HEK293T (cell line): ENCODE measurements around the gene MRPL23.

ENCODE experiments used
- ARNT ChIP-seq: fragments of 450-650 bp; IDR thresholded peaks from 2 replicates; pipeline ENCODE4 v1.6.1; 2017; ENCODE audit warnings: mild to moderate bottlenecking
- BHLHE40 ChIP-seq: fragments of 450-650 bp; IDR thresholded peaks from 2 replicates; pipeline ENCODE4 v1.6.1; 2016; ENCODE audit warnings: mild to moderate bottlenecking, moderate library complexity, borderline replicate concordance
- ELF4 ChIP-seq: fragments of 450-650 bp; IDR thresholded peaks from 2 replicates; pipeline ENCODE4 v1.6.1; 2017; ENCODE audit warnings: antibody characterized with exemption
- HDGF ChIP-seq: fragments of 450-650 bp; IDR thresholded peaks from 2 replicates; pipeline ENCODE4 v1.6.1; 2017; ENCODE audit warnings: antibody characterized with exemption, borderline replicate concordance
- LEF1 ChIP-seq: fragments of 450-650 bp; IDR thresholded peaks from 2 replicates; pipeline ENCODE4 v1.6.1; 2017; ENCODE audit warnings: mild to moderate bottlenecking, borderline replicate concordance
- NFRKB ChIP-seq: fragments of 450-650 bp; IDR thresholded peaks from 2 replicates; pipeline ENCODE4 v1.6.1; 2016; ENCODE audit warnings: mild to moderate bottlenecking, moderate library complexity
- PKNOX1 ChIP-seq: fragments of 450-650 bp; IDR thresholded peaks from 2 replicates; pipeline ENCODE4 v1.6.1; 2016
- SP1 ChIP-seq: fragments of 450-650 bp; IDR thresholded peaks from 2 replicates; pipeline ENCODE4 v1.6.1; 2017
- SUZ12 ChIP-seq: fragments of 450-650 bp; IDR thresholded peaks from 2 replicates; pipeline ENCODE4 v1.6.1; 2016; ENCODE audit warnings: mild to moderate bottlenecking
- TARDBP ChIP-seq: fragments of 450-650 bp; IDR thresholded peaks from 2 replicates; pipeline ENCODE4 v1.6.1; 2016
- ZNF384 ChIP-seq: fragments of 450-650 bp; IDR thresholded peaks from 2 replicates; pipeline ENCODE4 v1.6.1; 2016

GRCh38 chr11:1918436-1919315, 28.5 kb upstream of the MRPL23 start:
- TF ChIP-seq ARNT (no peak), LEF1 (no peak), ZNF384 (no peak), SUZ12 (no peak), TARDBP (no peak), SP1 (no peak), HDGF (no peak), BHLHE40 (no peak), ELF4 (no peak), NFRKB (no peak), PKNOX1 (no peak)
